Neutrophil (primary cell): ENCODE measurements around the gene ZNF79.

ENCODE experiments used
- H3K27ac ChIP-seq: fragments of 200-600 bp; sonication (generic); 2 replicates; pipeline ENCODE4 v1.5.1; 2016; ENCODE audit warnings: mild to moderate bottlenecking, moderate library complexity
- H3K27me3 ChIP-seq: fragments of 200-600 bp; sonication (generic); 2 replicates; pipeline ENCODE4 v1.6.0; 2016; ENCODE audit warnings: mild to moderate bottlenecking
- H3K36me3 ChIP-seq: fragments of 200-600 bp; sonication (generic); 2 replicates; pipeline ENCODE4 v1.5.1; 2017
- H3K4me1 ChIP-seq, 2 experiments: fragments of 200-600 bp in 1 of 2; sonication (generic) in 1 of 2; 1 replicate in 1 of 2; 2 replicates in 1 of 2; pipeline versions ENCODE4 v1.5.1 to v1.6.1; 2013 to 2016; ENCODE audit warnings: low read depth in 1 of 2, low read length in 1 of 2, mild to moderate bottlenecking in 1 of 2, moderate library complexity in 1 of 2; ENCODE audit not compliant: control insufficient read depth in 1 of 2, insufficient read depth in 1 of 2
- H3K4me3 ChIP-seq, 2 experiments: fragments of 200-600 bp in 1 of 2; sonication (generic) in 1 of 2; 1 replicate in 1 of 2; 2 replicates in 1 of 2; pipeline ENCODE4 v1.5.1; 2013 to 2016; ENCODE audit warnings: low read depth in 1 of 2, low read length in 1 of 2, mild to moderate bottlenecking in 1 of 2, moderate library complexity in 1 of 2
- H3K9me3 ChIP-seq: fragments of 200-600 bp; sonication (generic); 2 replicates; pipeline ENCODE4 v1.5.1; 2016
- CTCF ChIP-seq: fragments of 200-600 bp; sonication (generic); IDR thresholded peaks from 2 replicates; pipeline ENCODE4 v1.5.1; 2016; ENCODE audit warnings: antibody characterized with exemption

ZNF79 gene

GRCh38 chr9:127488946-127489345, 64.8 kb downstream of the ZNF79 start:
- TF ChIP-seq CTCF = no peak
- Histone ChIP-seq H3K36me3 (peaks cover 98% of the 10 kb centered on the region), H3K27ac (no peak overlapping the region), H3K27me3 (no peaks in the 10 kb centered on the region), H3K9me3 (no peaks in the 10 kb centered on the region), H3K4me1 (no peaks in the 10 kb centered on the region), H3K4me3 (no peak overlapping the region)

- H3K27me3 ChIP-seq = no peaks in the 10 kb centered on the region
- no peak for TF ChIP-seq CTCF
- H3K4me1 ChIP-seq = no peaks in the 10 kb centered on the region
- H3K4me3 ChIP-seq = no peak overlapping the region
- no peaks in the 10 kb centered on the region for H3K9me3 ChIP-seq
- H3K36me3 ChIP-seq = peaks cover 99% of the 10 kb centered on the region
- no peak overlapping the region for H3K27ac ChIP-seq
These were observed 65.4 kb downstream of the ZNF79 start for GRCh38 chr9:127489471-127490115.

GRCh38 chr9:127490535-127491230, 66.5 kb downstream of the ZNF79 start:
- Histone ChIP-seq H3K4me3 (no peak overlapping the region), H3K27ac (no peak overlapping the region), H3K36me3 (peaks cover 100% of the 10 kb centered on the region), H3K4me1 (no peaks in the 10 kb centered on the region), H3K27me3 (no peaks in the 10 kb centered on the region), H3K9me3 (no peaks in the 10 kb centered on the region)
- TF ChIP-seq CTCF = no peak

- Histone ChIP-seq H3K27ac (no peak overlapping the region), H3K4me3 (no peak overlapping the region), H3K27me3 (no peaks in the 10 kb centered on the region), H3K36me3 (peaks cover 100% of the 10 kb centered on the region), H3K4me1 (no peaks in the 10 kb centered on the region), H3K9me3 (no peaks in the 10 kb centered on the region)
- TF ChIP-seq CTCF = no peak
These were observed 67.3 kb downstream of the ZNF79 start for GRCh38 chr9:127491516-127491915.

- TF ChIP-seq CTCF = no peak
- no peaks in the 10 kb centered on the region for H3K4me1 ChIP-seq
- H3K4me3 ChIP-seq = no peak overlapping the region
- no peak overlapping the region for H3K27ac ChIP-seq
- H3K27me3 ChIP-seq = no peaks in the 10 kb centered on the region
- peaks cover 100% of the 10 kb centered on the region for H3K36me3 ChIP-seq
- H3K9me3 ChIP-seq = no peaks in the 10 kb centered on the region
These were observed 68.4 kb downstream of the ZNF79 start for GRCh38 chr9:127492616-127493015.
